ENCODE data around the gene TSPAN10. TPM values are rescaled to one million over a fixed set of nuclear protein-coding genes. Genes with fewer than 3 reads are reported as not detected.

The TSPAN10 gene
- total and polyA plus RNA-seq, 2 of the 8 experiments (the other 6 are each of a cell fraction or from before 2014, with no cell fraction given): 0.99 to 1.1 TPM

DNA sequence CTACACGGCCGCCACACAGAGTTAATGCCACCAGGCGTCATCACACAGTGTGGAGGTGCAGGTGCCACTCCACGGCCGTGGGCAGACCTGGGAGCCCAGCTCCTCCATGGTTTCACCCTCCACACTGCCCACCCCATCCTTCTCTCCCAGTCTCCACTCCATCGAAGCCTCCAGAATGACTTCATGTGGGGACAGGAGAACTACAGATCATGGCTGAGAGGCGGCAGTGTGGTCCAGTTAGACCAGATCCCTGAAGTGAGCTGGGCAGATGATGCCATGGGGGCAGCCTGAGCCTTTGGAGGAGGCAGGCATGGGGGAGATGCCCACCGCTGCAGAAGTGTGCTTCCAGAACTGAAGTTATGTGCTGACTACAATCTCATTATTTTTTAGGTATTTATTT, 46.9 kb upstream of the TSPAN10 start:
- POLR2A ChIA-PET (ENCODE audit: partially characterized antibody): interaction anchor here (0.6 to 2.4 kb wide), 2 partner anchors 13 to 17 kb away, joined by 3 to 6 read pairs; no protein-coding TSS in a partner anchor

More for the DNA sequence above, 46.9 kb upstream of the TSPAN10 start:
- no peaks in the 10 kb centered on the region for H3K79me2 ChIP-seq (ENCODE audit: control insufficient read depth in 1 of 2, insufficient read depth in 2 of 2, low read length in 2 of 2)
- H4K20me1 ChIP-seq (replicated peaks in 1 of 2; ENCODE audit: control insufficient read depth in 1 of 2, insufficient read depth in 2 of 2, low read length in 2 of 2): peaks cover 2 to 4% of the 10 kb centered on the region in 2 experiments
- H3K23ac ChIP-seq (ENCODE audit: insufficient read length): no peak overlapping the region
- 95% methylated on average over 8 of the region's 8 CpGs; no CpG with 5 or more reads in 1 of the 2 experiments for WGBS, 2 experiments (ENCODE audit: extremely low coverage in 1 of 2, insufficient coverage in 1 of 2, insufficient read length in 1 of 2, insufficient replicate concordance in 2 of 2, low coverage in 1 of 2, low lambda C conversion rate in 2 of 2, missing lambda C conversion rate in 1 of 2)
- no peak overlapping the region for H4K5ac ChIP-seq (ENCODE audit: insufficient read length, low read depth, low read length)
- no peak overlapping the region for H2AFZ ChIP-seq (ENCODE audit: low read length)
- H4K8ac ChIP-seq (ENCODE audit: extremely low read depth, insufficient read depth, low read length): no peak overlapping the region
- no peak overlapping the region for H3K4me3 ChIP-seq (ENCODE audit: extremely low read depth in 1 of 4, insufficient read depth in 2 of 4, low read depth in 3 of 4, low read length in 4 of 4)
- no peak overlapping the region for H3K4ac ChIP-seq (replicated peaks; ENCODE audit: insufficient read length, low read depth, low read length)
- no peak overlapping the region for H3K27ac ChIP-seq (ENCODE audit: low read depth, low read length)
- no peak overlapping the region for H2BK120ac ChIP-seq (replicated peaks; ENCODE audit: low read depth, low read length)
- H3K9me3 ChIP-seq (ENCODE audit: insufficient read depth in 2 of 2, low read depth in 1 of 2, low read length in 1 of 2): no peaks in the 10 kb centered on the region
- H2BK20ac ChIP-seq (ENCODE audit: low read length): no peak overlapping the region
- no peaks in the 10 kb centered on the region for H3K27me3 ChIP-seq (replicated peaks in 1 of 4; ENCODE audit: control insufficient read depth in 3 of 4, extremely low read depth in 1 of 4, insufficient read depth in 3 of 4, low read length in 3 of 4)
- no peak overlapping the region for H3K4me2 ChIP-seq (ENCODE audit: insufficient read depth in 1 of 2, low read depth in 2 of 2, low read length in 2 of 2)
- DNase-seq (ENCODE audit: low read depth in 1 of 2, low spot score in 2 of 2): no peak
- no peaks in the 10 kb centered on the region for H3K4me1 ChIP-seq (replicated peaks in 1 of 4; ENCODE audit: control insufficient read depth in 3 of 4, insufficient read depth in 4 of 4, low read length in 3 of 4)
- H3K14ac ChIP-seq (ENCODE audit: insufficient read length): no peak overlapping the region
- TF ChIP-seq, protein P1, sequence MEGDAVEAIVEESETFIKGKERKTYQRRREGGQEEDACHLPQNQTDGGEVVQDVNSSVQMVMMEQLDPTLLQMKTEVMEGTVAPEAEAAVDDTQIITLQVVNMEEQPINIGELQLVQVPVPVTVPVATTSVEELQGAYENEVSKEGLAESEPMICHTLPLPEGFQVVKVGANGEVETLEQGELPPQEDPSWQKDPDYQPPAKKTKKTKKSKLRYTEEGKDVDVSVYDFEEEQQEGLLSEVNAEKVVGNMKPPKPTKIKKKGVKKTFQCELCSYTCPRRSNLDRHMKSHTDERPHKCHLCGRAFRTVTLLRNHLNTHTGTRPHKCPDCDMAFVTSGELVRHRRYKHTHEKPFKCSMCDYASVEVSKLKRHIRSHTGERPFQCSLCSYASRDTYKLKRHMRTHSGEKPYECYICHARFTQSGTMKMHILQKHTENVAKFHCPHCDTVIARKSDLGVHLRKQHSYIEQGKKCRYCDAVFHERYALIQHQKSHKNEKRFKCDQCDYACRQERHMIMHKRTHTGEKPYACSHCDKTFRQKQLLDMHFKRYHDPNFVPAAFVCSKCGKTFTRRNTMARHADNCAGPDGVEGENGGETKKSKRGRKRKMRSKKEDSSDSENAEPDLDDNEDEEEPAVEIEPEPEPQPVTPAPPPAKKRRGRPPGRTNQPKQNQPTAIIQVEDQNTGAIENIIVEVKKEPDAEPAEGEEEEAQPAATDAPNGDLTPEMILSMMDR (IDR thresholded peaks at IDR 0.05; ENCODE audit: control extremely low read depth in 1 of 3, insufficient read depth in 1 of 3, low read depth in 1 of 3, low read length in 3 of 3): no peak
- no peak for TF ChIP-seq SP1 (IDR thresholded peaks at IDR 0.05; ENCODE audit: low read depth, low read length)
- no peak for TF ChIP-seq HDAC2 (IDR thresholded peaks at IDR 0.05; ENCODE audit: borderline replicate concordance in 1 of 2, low read depth in 2 of 2, low read length in 2 of 2)
- no peak overlapping the region for H2BK5ac ChIP-seq (ENCODE audit: low read depth, low read length)
- CTCF ChIA-PET (ENCODE audit: partially characterized antibody): interaction anchor here (1.3 kb wide), 1 partner anchor 20 kb away, joined by 4 read pairs; no protein-coding TSS in a partner anchor
- H3K36me3 ChIP-seq (ENCODE audit: control insufficient read depth in 2 of 4, insufficient read depth in 4 of 4, low read length in 3 of 4): peaks cover 23 to 59% (median 40%) of the 10 kb centered on the region in 4 experiments
- H3K56ac ChIP-seq (replicated peaks; ENCODE audit: insufficient read length, low read depth, low read length): no peak overlapping the region
- no peak overlapping the region for H2BK12ac ChIP-seq (ENCODE audit: low read depth, low read length)
- no peaks in the 10 kb centered on the region for H3K79me1 ChIP-seq (ENCODE audit: low read depth, low read length)
- H4K91ac ChIP-seq (replicated peaks; ENCODE audit: insufficient read length, low read length): no peak overlapping the region
- no peak overlapping the region for H3K18ac ChIP-seq (ENCODE audit: extremely low read depth, low read length)
- H2AK5ac ChIP-seq (ENCODE audit: low read depth, low read length): no peak overlapping the region
- no peak for FAIRE-seq
- no peak overlapping the region for H2BK15ac ChIP-seq (ENCODE audit: low read length)
- no peaks in the 10 kb centered on the region for H3K23me2 ChIP-seq (ENCODE audit: low read depth, low read length)
- H3K9ac ChIP-seq (replicated peaks in 1 of 4; ENCODE audit: extremely low read depth in 1 of 4, low read depth in 3 of 4, low read length in 3 of 4): no peak overlapping the region

Data from H1 (cell line).